ENCODE results near the gene DGCR2.

DGCR2 gene

GRCh38 chr22:19120829-19121630 is 1.2 kb downstream of the DGCR2 start:
- H3K4me3 ChIP-seq (ENCODE audit: low read length): peak overlapping the region; percentile 97
- peak overlapping the region; percentile 89 for H3K27ac ChIP-seq (ENCODE audit: low read depth, low read length)
- no peaks in the 10 kb centered on the region for H3K36me3 ChIP-seq (ENCODE audit: control insufficient read depth, insufficient read depth, low read length)
- peak overlapping the region; percentile 85 for H3K9ac ChIP-seq (ENCODE audit: low read length)
- H3K4me1 ChIP-seq (ENCODE audit: control insufficient read depth, insufficient read depth, low read length): peaks cover 5% of the 10 kb centered on the region
- H3K27me3 ChIP-seq (ENCODE audit: control insufficient read depth, insufficient read depth, low read length): no peaks in the 10 kb centered on the region

- Histone ChIP-seq H3K27ac (ENCODE audit: low read depth, low read length) (no peak overlapping the region), H3K27me3 (ENCODE audit: control insufficient read depth, insufficient read depth, low read length) (no peaks in the 10 kb centered on the region), H3K9ac (ENCODE audit: low read length) (no peak overlapping the region), H3K36me3 (ENCODE audit: control insufficient read depth, insufficient read depth, low read length) (no peaks in the 10 kb centered on the region), H3K4me3 (ENCODE audit: low read length) (no peak overlapping the region), H3K4me1 (ENCODE audit: control insufficient read depth, insufficient read depth, low read length) (peaks cover 5% of the 10 kb centered on the region)
Measured at GRCh38 chr22:19119949-19120348, 2.3 kb downstream of the DGCR2 start.

- no peak overlapping the region for H3K4me3 ChIP-seq (ENCODE audit: low read length)
- no peak overlapping the region for H3K27ac ChIP-seq (ENCODE audit: low read depth, low read length)
- no peaks in the 10 kb centered on the region for H3K36me3 ChIP-seq (ENCODE audit: control insufficient read depth, insufficient read depth, low read length)
- H3K4me1 ChIP-seq (ENCODE audit: control insufficient read depth, insufficient read depth, low read length): peaks cover 5% of the 10 kb centered on the region
- H3K9ac ChIP-seq (ENCODE audit: low read length): no peak overlapping the region
- H3K27me3 ChIP-seq (ENCODE audit: control insufficient read depth, insufficient read depth, low read length): no peaks in the 10 kb centered on the region
Measured at GRCh38 chr22:19118329-19118880, 3.8 kb downstream of the DGCR2 start.

GRCh38 chr22:19117111-19117512 is 5.1 kb downstream of the DGCR2 start:
- no peaks in the 10 kb centered on the region for H3K36me3 ChIP-seq (ENCODE audit: control insufficient read depth, insufficient read depth, low read length)
- H3K9ac ChIP-seq (ENCODE audit: low read length): no peak overlapping the region
- H3K4me3 ChIP-seq (ENCODE audit: low read length): no peak overlapping the region
- no peak overlapping the region for H3K27ac ChIP-seq (ENCODE audit: low read depth, low read length)
- peaks cover 5% of the 10 kb centered on the region for H3K4me1 ChIP-seq (ENCODE audit: control insufficient read depth, insufficient read depth, low read length)
- no peaks in the 10 kb centered on the region for H3K27me3 ChIP-seq (ENCODE audit: control insufficient read depth, insufficient read depth, low read length)

- Histone ChIP-seq H3K4me1 (ENCODE audit: control insufficient read depth, insufficient read depth, low read length) (peaks cover under 1% of the 10 kb centered on the region), H3K36me3 (ENCODE audit: control insufficient read depth, insufficient read depth, low read length) (no peaks in the 10 kb centered on the region), H3K9ac (ENCODE audit: low read length) (no peak overlapping the region), H3K27me3 (ENCODE audit: control insufficient read depth, insufficient read depth, low read length) (no peaks in the 10 kb centered on the region), H3K27ac (ENCODE audit: low read depth, low read length) (no peak overlapping the region), H3K4me3 (ENCODE audit: low read length) (no peak overlapping the region)
Measured at GRCh38 chr22:19115628-19116027, 6.6 kb downstream of the DGCR2 start.

- Histone ChIP-seq H3K9ac (ENCODE audit: low read length) (no peak overlapping the region), H3K4me1 (ENCODE audit: control insufficient read depth, insufficient read depth, low read length) (no peaks in the 10 kb centered on the region), H3K4me3 (ENCODE audit: low read length) (no peak overlapping the region), H3K27me3 (ENCODE audit: control insufficient read depth, insufficient read depth, low read length) (no peaks in the 10 kb centered on the region), H3K27ac (ENCODE audit: low read depth, low read length) (no peak overlapping the region), H3K36me3 (ENCODE audit: control insufficient read depth, insufficient read depth, low read length) (no peaks in the 10 kb centered on the region)
Measured at GRCh38 chr22:19114984-19115552, 7.1 kb downstream of the DGCR2 start.

GRCh38 chr22:19113429-19113828 is 8.8 kb downstream of the DGCR2 start:
- H3K4me3 ChIP-seq (ENCODE audit: low read length): no peak overlapping the region
- H3K4me1 ChIP-seq (ENCODE audit: control insufficient read depth, insufficient read depth, low read length): peaks cover 3% of the 10 kb centered on the region
- no peak overlapping the region for H3K27ac ChIP-seq (ENCODE audit: low read depth, low read length)
- H3K9ac ChIP-seq (ENCODE audit: low read length): no peak overlapping the region
- no peaks in the 10 kb centered on the region for H3K36me3 ChIP-seq (ENCODE audit: control insufficient read depth, insufficient read depth, low read length)
- H3K27me3 ChIP-seq (ENCODE audit: control insufficient read depth, insufficient read depth, low read length): no peaks in the 10 kb centered on the region

- H3K9ac ChIP-seq (ENCODE audit: low read length): no peak overlapping the region
- H3K4me1 ChIP-seq (ENCODE audit: control insufficient read depth, insufficient read depth, low read length): peaks cover 11% of the 10 kb centered on the region
- H3K27me3 ChIP-seq (ENCODE audit: control insufficient read depth, insufficient read depth, low read length): no peaks in the 10 kb centered on the region
- no peaks in the 10 kb centered on the region for H3K36me3 ChIP-seq (ENCODE audit: control insufficient read depth, insufficient read depth, low read length)
- no peak overlapping the region for H3K4me3 ChIP-seq (ENCODE audit: low read length)
- no peak overlapping the region for H3K27ac ChIP-seq (ENCODE audit: low read depth, low read length)
Measured at GRCh38 chr22:19111584-19111983, 10.6 kb downstream of the DGCR2 start.

GRCh38 chr22:19111140-19111539 is 11.1 kb downstream of the DGCR2 start:
- H3K4me1 ChIP-seq (ENCODE audit: control insufficient read depth, insufficient read depth, low read length): peaks cover 16% of the 10 kb centered on the region
- no peak overlapping the region for H3K4me3 ChIP-seq (ENCODE audit: low read length)
- no peaks in the 10 kb centered on the region for H3K36me3 ChIP-seq (ENCODE audit: control insufficient read depth, insufficient read depth, low read length)
- H3K27ac ChIP-seq (ENCODE audit: low read depth, low read length): no peak overlapping the region
- no peak overlapping the region for H3K9ac ChIP-seq (ENCODE audit: low read length)
- no peaks in the 10 kb centered on the region for H3K27me3 ChIP-seq (ENCODE audit: control insufficient read depth, insufficient read depth, low read length)

GRCh38 chr22:19110646-19111045 is 11.6 kb downstream of the DGCR2 start:
- H3K4me1 ChIP-seq (ENCODE audit: control insufficient read depth, insufficient read depth, low read length): peaks cover 20% of the 10 kb centered on the region
- H3K4me3 ChIP-seq (ENCODE audit: low read length): no peak overlapping the region
- H3K36me3 ChIP-seq (ENCODE audit: control insufficient read depth, insufficient read depth, low read length): no peaks in the 10 kb centered on the region
- no peak overlapping the region for H3K27ac ChIP-seq (ENCODE audit: low read depth, low read length)
- no peaks in the 10 kb centered on the region for H3K27me3 ChIP-seq (ENCODE audit: control insufficient read depth, insufficient read depth, low read length)
- no peak overlapping the region for H3K9ac ChIP-seq (ENCODE audit: low read length)

- H3K27me3 ChIP-seq (ENCODE audit: control insufficient read depth, insufficient read depth, low read length): no peaks in the 10 kb centered on the region
- H3K27ac ChIP-seq (ENCODE audit: low read depth, low read length): no peak overlapping the region
- H3K4me3 ChIP-seq (ENCODE audit: low read length): no peak overlapping the region
- peaks cover 20% of the 10 kb centered on the region for H3K4me1 ChIP-seq (ENCODE audit: control insufficient read depth, insufficient read depth, low read length)
- H3K9ac ChIP-seq (ENCODE audit: low read length): no peak overlapping the region
- no peaks in the 10 kb centered on the region for H3K36me3 ChIP-seq (ENCODE audit: control insufficient read depth, insufficient read depth, low read length)
Measured at GRCh38 chr22:19110064-19110458, 12.2 kb downstream of the DGCR2 start.

- Histone ChIP-seq H3K27me3 (ENCODE audit: control insufficient read depth, insufficient read depth, low read length) (no peaks in the 10 kb centered on the region), H3K4me1 (ENCODE audit: control insufficient read depth, insufficient read depth, low read length) (peaks cover 20% of the 10 kb centered on the region), H3K4me3 (ENCODE audit: low read length) (no peak overlapping the region), H3K36me3 (ENCODE audit: control insufficient read depth, insufficient read depth, low read length) (no peaks in the 10 kb centered on the region), H3K27ac (ENCODE audit: low read depth, low read length) (no peak overlapping the region), H3K9ac (ENCODE audit: low read length) (no peak overlapping the region)
Measured at GRCh38 chr22:19109198-19110063, 12.8 kb downstream of the DGCR2 start.

Measured in rectal smooth muscle tissue (tissue), 1 donor.